ENCODE results near the gene ACTG1.

DNA sequence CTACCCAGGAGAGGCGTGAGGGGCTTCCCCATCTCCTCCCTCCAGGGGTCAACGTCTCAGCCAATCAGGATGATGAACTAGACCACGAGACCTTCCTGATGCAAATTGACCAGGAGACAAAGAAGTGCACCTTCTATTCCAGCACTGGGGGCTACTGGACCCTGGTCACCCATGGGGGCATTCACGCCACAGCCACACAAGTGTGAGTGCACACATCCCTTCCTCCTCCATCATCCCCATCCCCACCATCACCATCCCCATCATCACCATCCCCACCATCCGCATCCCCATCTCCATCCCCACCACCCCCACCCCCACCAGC, 22.4 kb upstream of the ACTG1 start:
- TF ChIP-seq ZNF782 (CRISPR knock-in tag; IDR thresholded peaks at IDR 0.05; ENCODE audit: borderline replicate concordance), result no peak
- no peak for TF ChIP-seq MXI1 (IDR thresholded peaks at IDR 0.05; ENCODE audit: borderline replicate concordance, low read depth, low read length)
- TF ChIP-seq, protein P1, sequence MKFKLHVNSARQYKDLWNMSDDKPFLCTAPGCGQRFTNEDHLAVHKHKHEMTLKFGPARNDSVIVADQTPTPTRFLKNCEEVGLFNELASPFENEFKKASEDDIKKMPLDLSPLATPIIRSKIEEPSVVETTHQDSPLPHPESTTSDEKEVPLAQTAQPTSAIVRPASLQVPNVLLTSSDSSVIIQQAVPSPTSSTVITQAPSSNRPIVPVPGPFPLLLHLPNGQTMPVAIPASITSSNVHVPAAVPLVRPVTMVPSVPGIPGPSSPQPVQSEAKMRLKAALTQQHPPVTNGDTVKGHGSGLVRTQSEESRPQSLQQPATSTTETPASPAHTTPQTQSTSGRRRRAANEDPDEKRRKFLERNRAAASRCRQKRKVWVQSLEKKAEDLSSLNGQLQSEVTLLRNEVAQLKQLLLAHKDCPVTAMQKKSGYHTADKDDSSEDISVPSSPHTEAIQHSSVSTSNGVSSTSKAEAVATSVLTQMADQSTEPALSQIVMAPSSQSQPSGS (CRISPR knock-in tag; IDR thresholded peaks at IDR 0.05), result no peak
- no peak for TF ChIP-seq PHF8 (CRISPR knock-in tag; IDR thresholded peaks at IDR 0.05)
- no peak for TF ChIP-seq ZNF616 (CRISPR knock-in tag; IDR thresholded peaks at IDR 0.05; ENCODE audit: low read depth)
